H9 (cell line): ENCODE results near the gene SLC51B. TPM values are rescaled to one million over a fixed set of nuclear protein-coding genes. Genes with fewer than 3 reads are reported as not detected.

ENCODE experiments used
- DNase-seq: peaks from one replicate; pipeline ENCODE4 v3.0.0-alpha.2; 2017
- H2AFZ ChIP-seq: one replicate; pipeline ENCODE4 v1.6.1; 2013; ENCODE audit warnings: mild to moderate bottlenecking, low read length, control low read depth, moderate library complexity
- H2AK5ac ChIP-seq: 2 replicates; pipeline ENCODE4 v1.6.1; 2013; ENCODE audit warnings: low read length, control low read depth, mixed read lengths; ENCODE audit not compliant: insufficient read length
- H2BK120ac ChIP-seq: one replicate; pipeline ENCODE4 v1.6.1; 2013; ENCODE audit warnings: low read depth, mild to moderate bottlenecking, low read length, control low read depth, inconsistent platforms; ENCODE audit not compliant: poor library complexity, severe bottlenecking
- H2BK12ac ChIP-seq: 2 replicates; pipeline ENCODE4 v1.6.1; 2013; ENCODE audit warnings: low read length, control low read depth, mixed read lengths, low read depth; ENCODE audit not compliant: insufficient read length
- H2BK15ac ChIP-seq: 2 replicates; pipeline ENCODE4 v1.6.1; 2013; ENCODE audit warnings: low read depth, low read length, control low read depth
- H2BK20ac ChIP-seq: one replicate; pipeline ENCODE4 v1.6.1; 2013; ENCODE audit warnings: low read depth, mild to moderate bottlenecking, low read length, control low read depth, inconsistent platforms; ENCODE audit not compliant: poor library complexity, severe bottlenecking
- H2BK5ac ChIP-seq: 2 replicates; pipeline ENCODE4 v1.6.1; 2013; ENCODE audit warnings: low read length, control low read depth, mixed read lengths; ENCODE audit not compliant: insufficient read length
- H3K14ac ChIP-seq: 2 replicates; pipeline ENCODE4 v1.6.1; 2013; ENCODE audit warnings: low read length, control low read depth; ENCODE audit not compliant: insufficient read depth
- H3K18ac ChIP-seq: 2 replicates; pipeline ENCODE4 v1.6.1; 2013; ENCODE audit warnings: low read depth, mild to moderate bottlenecking, mixed read lengths, low read length, control low read depth; ENCODE audit not compliant: insufficient read length
- H3K23ac ChIP-seq: 2 replicates; pipeline ENCODE4 v1.6.1; 2013; ENCODE audit warnings: low read length, control low read depth, mixed read lengths, low read depth; ENCODE audit not compliant: insufficient read length
- H3K23me2 ChIP-seq: 2 replicates; pipeline ENCODE4 v1.6.1; 2013; ENCODE audit warnings: low read depth, mild to moderate bottlenecking, mixed read lengths, low read length, control low read depth; ENCODE audit not compliant: insufficient read length, poor library complexity, severe bottlenecking
- H3K27ac ChIP-seq: 2 replicates; pipeline ENCODE4 v1.5.1; 2013; ENCODE audit warnings: low read length, control low read depth, mixed read lengths, low read depth; ENCODE audit not compliant: insufficient read length
- H3K27me3 ChIP-seq: 2 replicates; pipeline ENCODE4 v1.6.1; 2013; ENCODE audit warnings: low read length, control low read depth, inconsistent platforms; ENCODE audit not compliant: insufficient read depth
- H3K4ac ChIP-seq: 2 replicates; pipeline ENCODE4 v1.6.1; 2013; ENCODE audit warnings: low read depth, mild to moderate bottlenecking, control low read depth, inconsistent platforms, low read length, moderate library complexity
- H3K4me1 ChIP-seq: 2 replicates; pipeline ENCODE4 v1.6.1; 2013; ENCODE audit warnings: low read length, control low read depth, inconsistent platforms; ENCODE audit not compliant: insufficient read depth
- H3K4me2 ChIP-seq: 2 replicates; pipeline ENCODE4 v1.6.1; 2013; ENCODE audit warnings: low read length, control low read depth, mixed read lengths; ENCODE audit not compliant: insufficient read length, insufficient read depth
- H3K56ac ChIP-seq: 2 replicates; pipeline ENCODE4 v1.6.1; 2013; ENCODE audit warnings: low read depth, mild to moderate bottlenecking, mixed read lengths, low read length, control low read depth; ENCODE audit not compliant: insufficient read length
- H3K79me1 ChIP-seq: 2 replicates; pipeline ENCODE4 v1.6.1; 2013; ENCODE audit warnings: low read depth, mild to moderate bottlenecking, moderate library complexity, low read length, control low read depth, inconsistent platforms; ENCODE audit not compliant: insufficient read depth, poor library complexity, severe bottlenecking
- H3K79me2 ChIP-seq: 2 replicates; pipeline ENCODE4 v1.6.1; 2013; ENCODE audit warnings: low read length, control low read depth, inconsistent platforms; ENCODE audit not compliant: insufficient read depth
- H3K9ac ChIP-seq: 2 replicates; pipeline ENCODE4 v1.6.1; 2013; ENCODE audit warnings: low read length, control low read depth, mixed read lengths; ENCODE audit not compliant: insufficient read length; ENCODE audit errors: extremely low read depth
- H3K9me3 ChIP-seq: one replicate; pipeline ENCODE4 v1.6.1; 2013; ENCODE audit warnings: low read depth, low read length, inconsistent platforms; ENCODE audit not compliant: control insufficient read depth
- H3T11ph ChIP-seq: one replicate; pipeline ENCODE4 v1.6.1; 2013; ENCODE audit warnings: mild to moderate bottlenecking, low read length, control low read depth, inconsistent platforms
- H4K20me1 ChIP-seq: one replicate; pipeline ENCODE4 v1.6.1; 2013; ENCODE audit not compliant: control insufficient read depth, insufficient read length, insufficient read depth
- H4K5ac ChIP-seq: 2 replicates; pipeline ENCODE4 v1.6.1; 2013; ENCODE audit warnings: low read depth, mild to moderate bottlenecking, mixed read lengths, low read length, control low read depth; ENCODE audit not compliant: insufficient read length
- H4K8ac ChIP-seq: replicated peaks from 2 replicates; pipeline ENCODE4 v1.6.1; 2013; ENCODE audit warnings: low read length, control low read depth, mixed read lengths, low read depth; ENCODE audit not compliant: insufficient read length
- H4K91ac ChIP-seq: 2 replicates; pipeline ENCODE4 v1.6.1; 2013; ENCODE audit warnings: low read depth, mild to moderate bottlenecking, moderate library complexity, mixed read lengths, low read length, control low read depth; ENCODE audit not compliant: insufficient read length
- H3K27ac Mint-ChIP-seq, 3 experiments: 2 replicates in 2 of 3; 3 replicates in 1 of 3; pipeline ENCODE4 v1.8.0; 2020 to 2021; ENCODE audit warnings: mixed read lengths in 3 of 3, mild to moderate bottlenecking in 1 of 3, moderate library complexity in 1 of 3
- H3K27me3 Mint-ChIP-seq: 2 replicates; pipeline ENCODE4 v1.8.0; 2021; ENCODE audit warnings: low read depth, mild to moderate bottlenecking, moderate library complexity, mixed read lengths
- H3K36me3 Mint-ChIP-seq, 3 experiments: 2 replicates in 2 of 3; 3 replicates in 1 of 3; pipeline ENCODE4 v1.8.0; 2020 to 2021; ENCODE audit warnings: low read depth in 3 of 3, mixed read lengths in 3 of 3; ENCODE audit not compliant: insufficient read depth in 1 of 3
- H3K4me1 Mint-ChIP-seq, 2 experiments: 2 replicates each; pipeline ENCODE4 v1.8.0; 2020; ENCODE audit warnings: mixed read lengths in 2 of 2
- H3K4me3 Mint-ChIP-seq, 2 experiments: 2 replicates in 1 of 2; 3 replicates in 1 of 2; pipeline ENCODE4 v1.8.0; 2020 to 2021; ENCODE audit warnings: mild to moderate bottlenecking in 2 of 2, mixed read lengths in 2 of 2, moderate library complexity in 1 of 2
- H3K9me3 Mint-ChIP-seq, 2 experiments: 2 replicates in 1 of 2; 3 replicates in 1 of 2; pipeline ENCODE4 v1.8.0; 2020; ENCODE audit warnings: mild to moderate bottlenecking in 2 of 2, mixed read lengths in 2 of 2, moderate library complexity in 1 of 2
- WGBS: extraction: QIAGEN DNeasy Blood & Tissue Kit; methylation state at CpG from one replicate; pipeline ENCODE4 v1.1.7; 2013; ENCODE audit warnings: missing lambda C conversion rate, low lambda C conversion rate, mixed read lengths; ENCODE audit not compliant: insufficient read length; ENCODE audit errors: extremely low coverage; 5-methylcytosine and 5-hydroxymethylcytosine counted together
- total RNA-seq: library from RNA; stranded (reverse); gene quantifications from 2 replicates; pipeline ENCODE4 v1.2.1, GENCODE V29; 2021
- TF ChIP-seq, protein P1 (sequence below): fragments of 200-600 bp; sonication (generic); conservative IDR thresholded peaks from 3 replicates; pipeline ENCODE4 v1.8.0; 2021; ENCODE audit warnings: antibody characterized with exemption, mild to moderate bottlenecking

The SLC51B gene
- total RNA-seq, 1 experiment from 2014 or later, result not detected

DNA sequence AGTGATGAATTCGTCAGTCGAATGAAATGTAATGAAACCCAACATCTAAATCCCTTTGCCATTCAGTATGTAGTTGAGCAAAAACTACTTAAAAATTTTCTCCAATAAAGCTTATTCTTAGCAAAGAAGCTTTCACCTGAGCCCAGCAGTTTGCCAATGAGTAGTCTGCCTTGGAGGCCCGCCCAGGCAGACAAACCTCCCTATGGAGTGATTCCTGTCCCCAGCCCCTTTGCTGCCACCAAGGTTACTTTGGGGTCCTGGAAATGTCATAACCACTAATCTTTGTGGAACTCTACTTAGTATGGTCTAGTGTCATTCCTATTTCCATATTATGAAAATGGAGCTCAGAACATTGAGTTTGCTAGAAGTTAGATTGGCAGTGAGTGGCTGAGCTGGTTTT lies 57.7 kb downstream of the SLC51B start:
- Histone ChIP-seq H3K9ac (no peak overlapping the region), H2BK20ac (no peak overlapping the region), H3K18ac (no peak overlapping the region), H2AFZ (no peak overlapping the region), H3K27ac (no peak overlapping the region), H3K79me1 (no peaks in the 10 kb centered on the region), H3T11ph (no peak overlapping the region), H3K56ac (no peak overlapping the region), H3K23me2 (peaks cover 3% of the 10 kb centered on the region), H2BK5ac (no peak overlapping the region), H3K4me1 (no peaks in the 10 kb centered on the region), H4K20me1 (no peaks in the 10 kb centered on the region), H3K9me3 (no peaks in the 10 kb centered on the region), H2BK15ac (no peak overlapping the region), H4K5ac (no peak overlapping the region), H2BK120ac (no peak overlapping the region), H3K23ac (no peak overlapping the region), H2AK5ac (no peak overlapping the region), H4K8ac (no peak overlapping the region), H3K4me2 (no peak overlapping the region), H3K4ac (no peak overlapping the region), H3K14ac (no peak overlapping the region), H3K79me2 (no peaks in the 10 kb centered on the region), H4K91ac (no peak overlapping the region), H2BK12ac (no peak overlapping the region), H3K27me3 (no peaks in the 10 kb centered on the region)
- H3K27me3 Mint-ChIP-seq, result no peaks in the 10 kb centered on the region
- no peak overlapping the region; a peak in 1 of 7 replicates for H3K27ac Mint-ChIP-seq
- no peaks in the 10 kb centered on the region for H3K9me3 Mint-ChIP-seq
- no peak for DNase-seq
- WGBS, result no CpG with 5 or more reads among the region's 3 CpGs
- TF ChIP-seq, protein P1, sequence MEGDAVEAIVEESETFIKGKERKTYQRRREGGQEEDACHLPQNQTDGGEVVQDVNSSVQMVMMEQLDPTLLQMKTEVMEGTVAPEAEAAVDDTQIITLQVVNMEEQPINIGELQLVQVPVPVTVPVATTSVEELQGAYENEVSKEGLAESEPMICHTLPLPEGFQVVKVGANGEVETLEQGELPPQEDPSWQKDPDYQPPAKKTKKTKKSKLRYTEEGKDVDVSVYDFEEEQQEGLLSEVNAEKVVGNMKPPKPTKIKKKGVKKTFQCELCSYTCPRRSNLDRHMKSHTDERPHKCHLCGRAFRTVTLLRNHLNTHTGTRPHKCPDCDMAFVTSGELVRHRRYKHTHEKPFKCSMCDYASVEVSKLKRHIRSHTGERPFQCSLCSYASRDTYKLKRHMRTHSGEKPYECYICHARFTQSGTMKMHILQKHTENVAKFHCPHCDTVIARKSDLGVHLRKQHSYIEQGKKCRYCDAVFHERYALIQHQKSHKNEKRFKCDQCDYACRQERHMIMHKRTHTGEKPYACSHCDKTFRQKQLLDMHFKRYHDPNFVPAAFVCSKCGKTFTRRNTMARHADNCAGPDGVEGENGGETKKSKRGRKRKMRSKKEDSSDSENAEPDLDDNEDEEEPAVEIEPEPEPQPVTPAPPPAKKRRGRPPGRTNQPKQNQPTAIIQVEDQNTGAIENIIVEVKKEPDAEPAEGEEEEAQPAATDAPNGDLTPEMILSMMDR, result no peak
- peaks cover 4% of the 10 kb centered on the region in 2 experiments; a peak in 3 of 4 replicates for H3K4me1 Mint-ChIP-seq
- peaks cover 6 to 19% (median 8%) of the 10 kb centered on the region in 3 experiments; a peak in 6 of 7 replicates for H3K36me3 Mint-ChIP-seq
- no peak overlapping the region for H3K4me3 Mint-ChIP-seq

Other genes starting within 250 kb of the SLC51B start
- gene PIF1, start 219.7 kb upstream of the SLC51B start, total RNA-seq, result 64.0 and 74.4 TPM in 2 replicates
- 16.6 and 18.1 TPM in 2 replicates for gene PLEKHO2, start 203.5 kb upstream of the SLC51B start, total RNA-seq
- 3.7 TPM in 2 replicates for gene ANKDD1A, start 133.5 kb upstream of the SLC51B start, total RNA-seq
- gene SPG21, start 55.5 kb upstream of the SLC51B start, total RNA-seq, result 64.2 and 66.6 TPM in 2 replicates
- gene MTFMT, start 15.7 kb upstream of the SLC51B start, total RNA-seq, result 13.2 and 16.0 TPM in 2 replicates
- gene RASL12, start 22.6 kb downstream of the SLC51B start, total RNA-seq, result 7.5 and 7.7 TPM in 2 replicates
- not detected in 2 replicates for gene KBTBD13, start 31.4 kb downstream of the SLC51B start, total RNA-seq
- gene UBAP1L, start 69.8 kb downstream of the SLC51B start, total RNA-seq, result 2.6 and 3.0 TPM in 2 replicates
- gene PDCD7, start 88.4 kb downstream of the SLC51B start, total RNA-seq, result 35.2 and 38.1 TPM in 2 replicates
- gene CLPX, start 140.0 kb downstream of the SLC51B start, total RNA-seq, result 53.8 and 55.8 TPM in 2 replicates
- 0.04 TPM in 1 of 2 replicates, not detected in the other for gene CILP, start 166.1 kb downstream of the SLC51B start, total RNA-seq
- gene PARP16, start 241.5 kb downstream of the SLC51B start, total RNA-seq, result 3.9 and 4.3 TPM in 2 replicates